IPS-18c (cell line): ENCODE results near the gene GOLGA7B.
A peak's percentile ranks its signal among the peaks of the same experiment; 100 is the strongest.

Experiments
- H3K4me3 ChIP-seq: 2 replicates; pipeline ENCODE4 v1.7.0; 2013; ENCODE audit warnings: low read depth, mild to moderate bottlenecking, low read length, moderate library complexity; ENCODE audit not compliant: insufficient read depth
- H3K9me3 ChIP-seq: one replicate; pipeline ENCODE4 v1.6.1; 2013; ENCODE audit warnings: mild to moderate bottlenecking, low read length, moderate library complexity; ENCODE audit not compliant: control insufficient read depth, insufficient read depth

Gene GOLGA7B

DNA sequence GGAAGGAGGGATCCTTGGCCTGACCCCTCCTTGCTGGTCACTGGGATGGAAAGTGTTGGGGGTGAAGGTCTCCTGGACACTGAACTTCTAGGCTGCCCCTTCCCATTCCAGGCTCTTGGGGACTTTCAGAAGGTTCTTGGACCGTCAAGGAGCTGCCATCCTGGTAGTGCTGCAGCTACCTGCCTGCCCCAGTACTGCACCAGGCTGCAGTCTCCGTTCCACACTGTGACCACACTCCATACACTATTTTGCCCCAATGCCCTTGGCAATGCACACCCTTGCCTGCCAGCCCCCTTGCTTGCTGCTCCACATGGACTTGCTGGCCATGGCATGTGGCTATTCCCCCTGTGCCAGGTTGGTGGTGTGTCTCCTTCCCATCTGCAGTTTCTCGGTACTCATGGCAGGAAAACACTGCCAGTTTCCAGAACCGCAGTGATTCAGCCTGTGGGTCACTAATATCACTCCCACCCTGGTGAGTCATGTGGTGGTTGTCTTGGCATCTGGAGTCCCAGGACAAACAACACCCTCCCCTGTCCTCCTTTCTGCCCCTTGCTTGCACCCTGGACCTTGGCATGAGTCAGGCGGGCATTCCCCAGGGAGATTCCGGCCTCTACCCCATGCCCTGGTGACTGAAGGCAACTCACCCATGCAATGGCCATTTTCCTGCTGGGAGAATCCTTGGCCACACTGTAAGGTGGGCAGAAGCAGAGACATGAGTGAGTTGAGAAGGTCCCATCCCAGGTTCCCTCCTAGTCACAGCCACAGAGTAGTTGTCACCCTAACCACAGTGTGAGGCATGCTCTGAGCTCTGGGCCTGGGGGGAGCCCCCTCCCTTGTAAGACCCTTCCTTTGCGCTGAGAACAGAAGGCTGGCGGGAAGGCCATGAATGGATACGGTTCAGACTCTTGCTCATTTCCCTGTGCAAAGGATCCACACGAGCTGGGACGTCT, 32.8 kb downstream of the GOLGA7B start:
- H3K4me3 ChIP-seq = no peak overlapping the region
- no peaks in the 10 kb centered on the region for H3K9me3 ChIP-seq

DNA sequence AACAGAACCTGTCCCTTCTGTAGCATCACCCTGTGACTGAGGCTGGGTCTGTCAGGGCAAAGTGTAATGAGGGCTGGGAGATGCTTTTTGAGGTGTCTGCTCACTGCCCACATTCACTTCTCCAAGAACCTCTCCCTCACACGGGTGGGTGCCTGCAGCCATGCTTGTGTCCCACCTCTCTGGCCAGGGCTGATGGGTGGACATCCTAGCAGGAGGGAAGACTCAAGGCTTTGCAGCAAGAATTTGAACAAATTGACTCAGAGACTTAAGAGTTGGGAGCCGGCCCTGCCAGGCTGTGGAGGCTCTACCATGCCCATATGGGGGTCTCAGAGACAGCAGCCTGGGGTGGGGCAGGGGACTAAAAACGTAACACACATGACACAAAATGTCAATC, 33.4 kb downstream of the GOLGA7B start:
- H3K9me3 ChIP-seq = no peaks in the 10 kb centered on the region
- no peak overlapping the region for H3K4me3 ChIP-seq

DNA sequence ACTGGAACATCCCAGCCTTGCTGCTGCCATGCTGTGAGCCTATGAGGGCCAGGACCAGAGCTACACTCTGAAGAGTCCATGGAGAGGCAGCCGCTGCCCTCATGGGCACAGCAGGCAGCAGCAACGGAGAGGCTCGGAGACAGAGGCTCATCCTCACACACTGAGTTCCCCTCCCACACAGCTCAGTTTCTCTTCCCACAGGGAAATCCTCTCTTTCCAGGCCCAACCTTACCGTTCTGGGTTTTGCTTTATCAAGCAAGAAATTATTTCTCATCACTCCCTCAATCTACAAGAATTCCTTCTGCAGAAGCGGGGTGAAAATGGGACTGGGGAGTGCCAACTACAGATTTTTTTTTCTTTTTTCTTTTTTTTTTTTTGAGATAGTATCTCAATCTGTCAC, 36.6 kb downstream of the GOLGA7B start:
- no peaks in the 10 kb centered on the region for H3K9me3 ChIP-seq
- H3K4me3 ChIP-seq = no peak overlapping the region

DNA sequence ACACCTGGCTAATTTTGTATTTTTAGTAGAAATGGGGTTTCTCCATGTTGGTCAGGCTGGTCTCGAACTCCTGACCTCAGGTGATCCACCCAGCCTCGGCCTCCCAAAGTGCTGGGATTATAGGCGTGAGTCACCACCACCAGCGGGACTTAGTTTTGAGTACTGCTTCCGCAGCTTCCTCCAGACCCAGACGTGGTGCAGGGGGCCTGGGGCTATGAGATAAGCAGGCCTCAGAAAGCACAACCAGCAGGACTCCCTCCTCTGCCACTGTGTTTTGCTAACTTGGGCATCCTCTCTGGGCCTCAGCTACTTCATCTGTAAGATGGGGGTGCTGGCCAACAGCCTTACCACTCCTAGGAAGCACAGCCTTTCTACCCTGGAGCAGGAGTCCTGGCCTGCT, 37.8 kb downstream of the GOLGA7B start:
- H3K4me3 ChIP-seq = no peak overlapping the region
- no peaks in the 10 kb centered on the region for H3K9me3 ChIP-seq

DNA sequence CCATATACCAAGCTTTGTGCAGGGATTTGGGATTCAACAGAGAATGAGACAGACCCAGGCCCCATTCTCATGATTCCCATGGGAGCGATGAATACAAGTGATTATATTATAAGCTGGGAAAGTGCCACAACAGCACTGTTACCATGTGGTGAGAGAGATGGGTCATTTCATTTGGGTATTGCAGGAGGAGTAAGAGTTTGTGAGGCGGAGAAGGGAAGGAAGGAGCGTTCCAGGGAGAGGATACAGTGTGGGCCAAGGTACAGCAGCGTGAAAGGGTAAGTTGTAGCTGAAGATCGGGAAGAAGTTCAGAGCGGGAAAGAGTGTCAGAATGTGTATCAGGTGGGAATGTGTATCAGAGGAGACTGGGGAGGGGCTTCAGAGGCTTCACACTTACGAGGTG, 38.5 kb downstream of the GOLGA7B start:
- Histone ChIP-seq H3K9me3 (no peaks in the 10 kb centered on the region), H3K4me3 (no peak overlapping the region)

GRCh38 chr10:97888641-97889262, 39.1 kb downstream of the GOLGA7B start:
- H3K4me3 ChIP-seq = no peak overlapping the region

GRCh38 chr10:97889461-97890265, 40.0 kb downstream of the GOLGA7B start:
- Histone ChIP-seq H3K4me3 (peak overlapping the region; percentile 24; the same call in 1 of the 2 replicates), H3K9me3 (no peaks in the 10 kb centered on the region)

More at GRCh38 chr10:97888641-97889262, 39.1 kb downstream of the GOLGA7B start:
- no peaks in the 10 kb centered on the region for H3K9me3 ChIP-seq

- no peaks in the 10 kb centered on the region for H3K9me3 ChIP-seq
- no peak overlapping the region for H3K4me3 ChIP-seq
These were observed 42.0 kb downstream of the GOLGA7B start for GRCh38 chr10:97891497-97892167.

GRCh38 chr10:97892506-97892905, 42.9 kb downstream of the GOLGA7B start:
- Histone ChIP-seq H3K9me3 (no peaks in the 10 kb centered on the region), H3K4me3 (no peak overlapping the region)

DNA sequence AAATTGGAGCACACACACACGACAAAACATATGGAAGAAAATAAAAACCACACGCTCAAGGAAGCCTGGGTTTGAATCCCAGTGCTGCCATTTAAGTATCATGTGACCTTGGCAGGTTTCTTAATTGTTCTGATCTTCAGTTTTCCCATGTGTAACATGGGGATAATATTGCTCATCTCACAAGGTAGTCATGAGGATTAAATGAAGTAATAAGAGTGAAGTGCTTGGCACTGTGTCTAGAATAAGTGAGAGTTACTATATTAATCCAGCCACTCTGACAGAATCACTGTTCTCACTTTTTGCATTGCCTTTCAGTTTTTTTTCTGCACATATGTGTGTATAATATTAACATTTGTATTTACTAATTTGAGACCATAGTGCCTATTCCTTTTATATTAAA, 43.3 kb downstream of the GOLGA7B start:
- Histone ChIP-seq H3K4me3 (no peak overlapping the region), H3K9me3 (no peaks in the 10 kb centered on the region)

GRCh38 chr10:97894092-97894491, 44.4 kb downstream of the GOLGA7B start:
- no peaks in the 10 kb centered on the region for H3K9me3 ChIP-seq
- no peak overlapping the region for H3K4me3 ChIP-seq

- Histone ChIP-seq H3K9me3 (no peaks in the 10 kb centered on the region), H3K4me3 (no peak overlapping the region)
These were observed 45.4 kb downstream of the GOLGA7B start for GRCh38 chr10:97895084-97895483.

DNA sequence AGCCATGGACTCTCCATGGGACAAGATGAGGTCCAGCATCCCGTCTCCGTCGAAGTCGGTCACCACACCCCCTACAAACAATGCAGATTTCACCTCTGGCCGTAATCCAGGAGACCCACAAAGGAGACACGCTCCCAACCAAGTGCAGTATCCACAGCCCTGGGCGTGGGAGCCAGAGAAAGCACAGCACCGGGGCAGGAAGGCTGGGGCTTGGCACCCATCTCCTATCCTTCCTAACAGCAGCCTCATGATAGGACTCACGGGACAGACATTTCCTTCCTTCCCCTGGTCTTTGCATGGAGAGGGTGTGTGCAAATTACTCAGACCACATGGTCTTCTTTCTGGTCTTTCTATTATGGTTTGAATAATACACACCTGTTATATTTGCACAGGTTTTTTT, 46.3 kb downstream of the GOLGA7B start:
- H3K9me3 ChIP-seq = no peaks in the 10 kb centered on the region
- H3K4me3 ChIP-seq = no peak overlapping the region

DNA sequence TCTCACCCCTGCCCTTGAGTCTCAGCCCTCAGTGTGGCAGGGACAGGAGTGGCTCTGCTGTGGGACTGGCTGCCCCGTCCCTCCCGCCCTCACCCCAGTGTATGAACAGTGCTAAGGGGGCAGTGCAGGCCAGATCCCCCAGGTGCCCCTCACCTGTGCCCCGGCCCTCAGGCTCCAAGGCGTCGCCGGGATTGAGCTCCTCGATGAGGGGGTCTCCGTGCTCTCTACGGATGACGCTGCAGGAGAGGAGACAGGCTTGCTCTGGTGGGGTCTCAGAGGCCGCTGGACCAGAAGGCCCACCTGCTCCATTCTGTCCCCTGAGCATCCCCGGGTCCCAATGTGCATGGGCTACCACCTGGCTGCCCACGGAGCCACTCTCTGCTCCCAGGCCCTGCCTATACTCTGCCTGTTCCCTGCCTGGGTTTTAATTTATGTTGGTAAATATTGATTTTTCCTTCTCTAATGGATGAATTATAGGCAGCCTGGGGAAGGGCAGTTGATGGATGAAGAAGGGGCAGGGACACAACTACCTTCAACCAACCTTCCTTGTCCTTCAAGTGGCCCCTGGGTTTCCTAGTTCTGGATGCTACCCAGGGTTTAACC, 47.2 kb downstream of the GOLGA7B start:
- Histone ChIP-seq H3K9me3 (peaks cover 2% of the 10 kb centered on the region), H3K4me3 (no peak overlapping the region)

GRCh38 chr10:97898429-97898828, 48.8 kb downstream of the GOLGA7B start:
- Histone ChIP-seq H3K9me3 (peaks cover 2% of the 10 kb centered on the region), H3K4me3 (no peak overlapping the region)

DNA sequence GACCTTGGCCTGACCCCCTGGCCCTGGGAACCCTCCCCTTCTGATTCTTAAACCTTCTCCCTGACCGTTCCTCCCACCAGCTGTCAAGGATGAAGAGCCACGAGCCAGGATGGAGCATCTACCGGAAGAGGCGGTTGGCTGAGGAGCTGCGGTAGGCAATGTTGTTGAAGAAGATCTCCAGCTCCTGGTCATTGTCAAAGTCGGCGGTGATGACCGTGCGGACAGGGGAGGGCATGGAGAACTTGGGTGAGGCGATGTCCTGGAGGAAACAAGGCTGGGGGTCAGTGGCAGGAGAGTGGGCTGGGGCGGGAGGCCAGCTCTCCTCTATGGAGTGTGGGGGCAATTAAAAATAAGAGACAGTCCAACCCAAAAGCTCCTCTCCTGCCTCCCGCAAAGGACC, 51.7 kb downstream of the GOLGA7B start:
- Histone ChIP-seq H3K9me3 (peaks cover 2% of the 10 kb centered on the region), H3K4me3 (no peak overlapping the region)
